ENCODE results near the gene CCND2. TPM values are rescaled to one million over a fixed set of nuclear protein-coding genes. Genes with fewer than 3 reads are reported as not detected.
A peak's percentile ranks its signal among the peaks of the same experiment; 100 is the strongest.

The CCND2 gene
- total and polyA plus RNA-seq, 2 experiments from 2014 or later, result 75.6 to 224 TPM

DNA sequence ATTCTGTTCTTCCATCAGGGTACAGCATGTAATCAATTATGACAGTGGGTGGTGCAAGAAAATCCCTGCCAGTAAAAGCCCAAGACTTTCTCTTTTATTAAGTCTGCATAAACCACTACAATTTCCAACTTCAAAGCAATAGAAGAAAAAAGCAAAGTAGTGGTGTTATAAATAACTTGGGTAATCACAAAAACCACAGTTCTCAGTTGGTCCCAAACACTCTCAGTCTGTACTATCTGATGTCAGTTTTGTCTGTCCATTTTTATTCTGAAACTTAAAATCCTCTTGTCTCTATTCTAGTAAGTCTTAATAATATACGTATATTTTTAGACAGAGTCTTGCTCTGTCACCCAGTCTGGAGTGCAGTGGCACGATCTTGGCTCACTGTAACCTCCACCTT is 38.7 kb downstream of the CCND2 start (continued):
- TF ChIP-seq, protein P1, sequence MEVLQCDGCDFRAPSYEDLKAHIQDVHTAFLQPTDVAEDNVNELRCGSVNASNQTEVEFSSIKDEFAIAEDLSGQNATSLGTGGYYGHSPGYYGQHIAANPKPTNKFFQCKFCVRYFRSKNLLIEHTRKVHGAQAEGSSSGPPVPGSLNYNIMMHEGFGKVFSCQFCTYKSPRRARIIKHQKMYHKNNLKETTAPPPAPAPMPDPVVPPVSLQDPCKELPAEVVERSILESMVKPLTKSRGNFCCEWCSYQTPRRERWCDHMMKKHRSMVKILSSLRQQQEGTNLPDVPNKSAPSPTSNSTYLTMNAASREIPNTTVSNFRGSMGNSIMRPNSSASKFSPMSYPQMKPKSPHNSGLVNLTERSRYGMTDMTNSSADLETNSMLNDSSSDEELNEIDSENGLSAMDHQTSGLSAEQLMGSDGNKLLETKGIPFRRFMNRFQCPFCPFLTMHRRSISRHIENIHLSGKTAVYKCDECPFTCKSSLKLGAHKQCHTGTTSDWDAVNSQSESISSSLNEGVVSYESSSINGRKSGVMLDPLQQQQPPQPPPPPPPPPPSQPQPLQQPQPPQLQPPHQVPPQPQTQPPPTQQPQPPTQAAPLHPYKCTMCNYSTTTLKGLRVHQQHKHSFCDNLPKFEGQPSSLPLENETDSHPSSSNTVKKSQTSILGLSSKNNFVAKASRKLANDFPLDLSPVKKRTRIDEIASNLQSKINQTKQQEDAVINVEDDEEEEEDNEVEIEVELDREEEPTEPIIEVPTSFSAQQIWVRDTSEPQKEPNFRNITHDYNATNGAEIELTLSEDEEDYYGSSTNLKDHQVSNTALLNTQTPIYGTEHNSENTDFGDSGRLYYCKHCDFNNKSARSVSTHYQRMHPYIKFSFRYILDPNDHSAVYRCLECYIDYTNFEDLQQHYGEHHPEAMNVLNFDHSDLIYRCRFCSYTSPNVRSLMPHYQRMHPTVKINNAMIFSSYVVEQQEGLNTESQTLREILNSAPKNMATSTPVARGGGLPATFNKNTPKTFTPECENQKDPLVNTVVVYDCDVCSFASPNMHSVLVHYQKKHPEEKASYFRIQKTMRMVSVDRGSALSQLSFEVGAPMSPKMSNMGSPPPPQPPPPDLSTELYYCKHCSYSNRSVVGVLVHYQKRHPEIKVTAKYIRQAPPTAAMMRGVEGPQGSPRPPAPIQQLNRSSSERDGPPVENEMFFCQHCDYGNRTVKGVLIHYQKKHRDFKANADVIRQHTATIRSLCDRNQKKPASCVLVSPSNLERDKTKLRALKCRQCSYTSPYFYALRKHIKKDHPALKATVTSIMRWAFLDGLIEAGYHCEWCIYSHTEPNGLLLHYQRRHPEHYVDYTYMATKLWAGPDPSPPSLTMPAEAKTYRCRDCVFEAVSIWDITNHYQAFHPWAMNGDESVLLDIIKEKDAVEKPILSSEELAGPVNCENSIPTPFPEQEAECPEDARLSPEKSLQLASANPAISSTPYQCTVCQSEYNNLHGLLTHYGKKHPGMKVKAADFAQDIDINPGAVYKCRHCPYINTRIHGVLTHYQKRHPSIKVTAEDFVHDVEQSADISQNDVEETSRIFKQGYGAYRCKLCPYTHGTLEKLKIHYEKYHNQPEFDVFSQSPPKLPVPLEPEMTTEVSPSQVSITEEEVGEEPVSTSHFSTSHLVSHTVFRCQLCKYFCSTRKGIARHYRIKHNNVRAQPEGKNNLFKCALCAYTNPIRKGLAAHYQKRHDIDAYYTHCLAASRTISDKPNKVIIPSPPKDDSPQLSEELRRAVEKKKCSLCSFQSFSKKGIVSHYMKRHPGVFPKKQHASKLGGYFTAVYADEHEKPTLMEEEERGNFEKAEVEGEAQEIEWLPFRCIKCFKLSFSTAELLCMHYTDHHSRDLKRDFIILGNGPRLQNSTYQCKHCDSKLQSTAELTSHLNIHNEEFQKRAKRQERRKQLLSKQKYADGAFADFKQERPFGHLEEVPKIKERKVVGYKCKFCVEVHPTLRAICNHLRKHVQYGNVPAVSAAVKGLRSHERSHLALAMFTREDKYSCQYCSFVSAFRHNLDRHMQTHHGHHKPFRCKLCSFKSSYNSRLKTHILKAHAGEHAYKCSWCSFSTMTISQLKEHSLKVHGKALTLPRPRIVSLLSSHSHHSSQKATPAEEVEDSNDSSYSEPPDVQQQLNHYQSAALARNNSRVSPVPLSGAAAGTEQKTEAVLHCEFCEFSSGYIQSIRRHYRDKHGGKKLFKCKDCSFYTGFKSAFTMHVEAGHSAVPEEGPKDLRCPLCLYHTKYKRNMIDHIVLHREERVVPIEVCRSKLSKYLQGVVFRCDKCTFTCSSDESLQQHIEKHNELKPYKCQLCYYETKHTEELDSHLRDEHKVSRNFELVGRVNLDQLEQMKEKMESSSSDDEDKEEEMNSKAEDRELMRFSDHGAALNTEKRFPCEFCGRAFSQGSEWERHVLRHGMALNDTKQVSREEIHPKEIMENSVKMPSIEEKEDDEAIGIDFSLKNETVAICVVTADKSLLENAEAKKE (CRISPR knock-in tag; IDR thresholded peaks at IDR 0.05), result no peak

DNA sequence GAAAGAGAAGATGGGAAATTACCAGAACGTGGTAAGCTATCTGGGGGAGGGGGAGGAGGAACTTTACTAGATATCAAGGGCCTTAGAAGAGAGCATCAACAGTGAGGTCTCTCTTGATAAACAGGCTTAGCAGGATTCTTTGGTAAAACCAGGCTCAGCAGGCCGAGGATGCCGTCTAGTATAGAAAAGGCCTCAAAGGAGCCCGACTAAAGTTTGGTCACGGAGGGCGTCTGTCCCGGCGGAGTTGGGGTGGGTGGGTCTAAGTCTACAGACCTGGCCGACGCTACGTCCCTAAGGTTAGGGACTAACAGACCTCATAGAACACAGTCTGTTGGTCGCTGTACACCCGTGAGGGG is 46.9 kb downstream of the CCND2 start:
- Mint-ChIP-seq H3K27me3 (ENCODE audit: insufficient read depth, low read depth, poor library complexity) (peaks cover 10% of the 10 kb centered on the region), H3K27ac (peak overlapping the region; percentile 96), H3K36me3 (ENCODE audit: low read depth) (peaks cover 8% of the 10 kb centered on the region), H3K4me3 (peak overlapping the region; percentile 90), H3K9me3 (no peaks in the 10 kb centered on the region; the same call in 2 of the 3 replicates), H3K4me1 (peaks cover 17% of the 10 kb centered on the region)
- H3K4me1 ChIP-seq (ENCODE audit: insufficient read depth), result peaks cover 4% of the 10 kb centered on the region
- peaks cover 9% of the 10 kb centered on the region; the same call in 1 of the 2 replicates for H3F3A ChIP-seq (replicated peaks; ENCODE audit: low read depth)
- no peaks in the 10 kb centered on the region for H3K36me3 ChIP-seq (ENCODE audit: insufficient read depth)
- ATAC-seq (peak; percentile 48), DNase-seq (ENCODE audit: low spot score) (peak; percentile 74)
- H3K27me3 ChIP-seq (ENCODE audit: insufficient read depth), result peaks cover 7% of the 10 kb centered on the region; the same call in 1 of the 2 replicates
- no peaks in the 10 kb centered on the region for H3K9me2 ChIP-seq (ENCODE audit: insufficient read depth)
- peak overlapping the region; percentile 99 for H3K4me3 ChIP-seq
- H3K27ac ChIP-seq (ENCODE audit: low read depth), result peak overlapping the region; percentile 98
- H3K4me2 ChIP-seq, result peak overlapping the region; percentile 98
- peak overlapping the region; percentile 92; the same call in 1 of the 2 replicates for H2AFZ ChIP-seq
- peaks cover 40% of the 10 kb centered on the region for H3K79me2 ChIP-seq (replicated peaks; ENCODE audit: insufficient read depth)
- H4K20me1 ChIP-seq (replicated peaks; ENCODE audit: insufficient read depth), result no peaks in the 10 kb centered on the region
- TF ChIP-seq ZNF331 (CRISPR knock-in tag; IDR thresholded peaks at IDR 0.05; ENCODE audit: low read depth) (no peak), JUNB (IDR thresholded peaks at IDR 0.05; ENCODE audit: unreplicated experiment) (no peak), ZNF114 (CRISPR knock-in tag; IDR thresholded peaks at IDR 0.05) (no peak), EZH2phosphoT487 (IDR thresholded peaks at IDR 0.05; ENCODE audit: unreplicated experiment) (no peak), EZH2 (IDR thresholded peaks at IDR 0.05; ENCODE audit: low read depth, unreplicated experiment) (no peak), NANOG (IDR thresholded peaks at IDR 0.05; ENCODE audit: borderline replicate concordance) (no peak), STAT1 (IDR thresholded peaks at IDR 0.05; ENCODE audit: unreplicated experiment) (no peak), CREB1 (CRISPR knock-in tag; IDR thresholded peaks at IDR 0.05; ENCODE audit: low read depth) (no peak), POLR2AphosphoS5 (IDR thresholded peaks at IDR 0.05; ENCODE audit: low read depth) (no peak)
- TF ChIP-seq, protein P2, sequence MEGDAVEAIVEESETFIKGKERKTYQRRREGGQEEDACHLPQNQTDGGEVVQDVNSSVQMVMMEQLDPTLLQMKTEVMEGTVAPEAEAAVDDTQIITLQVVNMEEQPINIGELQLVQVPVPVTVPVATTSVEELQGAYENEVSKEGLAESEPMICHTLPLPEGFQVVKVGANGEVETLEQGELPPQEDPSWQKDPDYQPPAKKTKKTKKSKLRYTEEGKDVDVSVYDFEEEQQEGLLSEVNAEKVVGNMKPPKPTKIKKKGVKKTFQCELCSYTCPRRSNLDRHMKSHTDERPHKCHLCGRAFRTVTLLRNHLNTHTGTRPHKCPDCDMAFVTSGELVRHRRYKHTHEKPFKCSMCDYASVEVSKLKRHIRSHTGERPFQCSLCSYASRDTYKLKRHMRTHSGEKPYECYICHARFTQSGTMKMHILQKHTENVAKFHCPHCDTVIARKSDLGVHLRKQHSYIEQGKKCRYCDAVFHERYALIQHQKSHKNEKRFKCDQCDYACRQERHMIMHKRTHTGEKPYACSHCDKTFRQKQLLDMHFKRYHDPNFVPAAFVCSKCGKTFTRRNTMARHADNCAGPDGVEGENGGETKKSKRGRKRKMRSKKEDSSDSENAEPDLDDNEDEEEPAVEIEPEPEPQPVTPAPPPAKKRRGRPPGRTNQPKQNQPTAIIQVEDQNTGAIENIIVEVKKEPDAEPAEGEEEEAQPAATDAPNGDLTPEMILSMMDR (conservative IDR thresholded peaks at IDR 0.05; ENCODE audit: low read depth in 2 of 2), result no peak
- TF ChIP-seq, protein P3, sequence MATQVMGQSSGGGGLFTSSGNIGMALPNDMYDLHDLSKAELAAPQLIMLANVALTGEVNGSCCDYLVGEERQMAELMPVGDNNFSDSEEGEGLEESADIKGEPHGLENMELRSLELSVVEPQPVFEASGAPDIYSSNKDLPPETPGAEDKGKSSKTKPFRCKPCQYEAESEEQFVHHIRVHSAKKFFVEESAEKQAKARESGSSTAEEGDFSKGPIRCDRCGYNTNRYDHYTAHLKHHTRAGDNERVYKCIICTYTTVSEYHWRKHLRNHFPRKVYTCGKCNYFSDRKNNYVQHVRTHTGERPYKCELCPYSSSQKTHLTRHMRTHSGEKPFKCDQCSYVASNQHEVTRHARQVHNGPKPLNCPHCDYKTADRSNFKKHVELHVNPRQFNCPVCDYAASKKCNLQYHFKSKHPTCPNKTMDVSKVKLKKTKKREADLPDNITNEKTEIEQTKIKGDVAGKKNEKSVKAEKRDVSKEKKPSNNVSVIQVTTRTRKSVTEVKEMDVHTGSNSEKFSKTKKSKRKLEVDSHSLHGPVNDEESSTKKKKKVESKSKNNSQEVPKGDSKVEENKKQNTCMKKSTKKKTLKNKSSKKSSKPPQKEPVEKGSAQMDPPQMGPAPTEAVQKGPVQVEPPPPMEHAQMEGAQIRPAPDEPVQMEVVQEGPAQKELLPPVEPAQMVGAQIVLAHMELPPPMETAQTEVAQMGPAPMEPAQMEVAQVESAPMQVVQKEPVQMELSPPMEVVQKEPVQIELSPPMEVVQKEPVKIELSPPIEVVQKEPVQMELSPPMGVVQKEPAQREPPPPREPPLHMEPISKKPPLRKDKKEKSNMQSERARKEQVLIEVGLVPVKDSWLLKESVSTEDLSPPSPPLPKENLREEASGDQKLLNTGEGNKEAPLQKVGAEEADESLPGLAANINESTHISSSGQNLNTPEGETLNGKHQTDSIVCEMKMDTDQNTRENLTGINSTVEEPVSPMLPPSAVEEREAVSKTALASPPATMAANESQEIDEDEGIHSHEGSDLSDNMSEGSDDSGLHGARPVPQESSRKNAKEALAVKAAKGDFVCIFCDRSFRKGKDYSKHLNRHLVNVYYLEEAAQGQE (IDR thresholded peaks at IDR 0.05; ENCODE audit: unreplicated experiment), result no peak
- TF ChIP-seq, protein P4, sequence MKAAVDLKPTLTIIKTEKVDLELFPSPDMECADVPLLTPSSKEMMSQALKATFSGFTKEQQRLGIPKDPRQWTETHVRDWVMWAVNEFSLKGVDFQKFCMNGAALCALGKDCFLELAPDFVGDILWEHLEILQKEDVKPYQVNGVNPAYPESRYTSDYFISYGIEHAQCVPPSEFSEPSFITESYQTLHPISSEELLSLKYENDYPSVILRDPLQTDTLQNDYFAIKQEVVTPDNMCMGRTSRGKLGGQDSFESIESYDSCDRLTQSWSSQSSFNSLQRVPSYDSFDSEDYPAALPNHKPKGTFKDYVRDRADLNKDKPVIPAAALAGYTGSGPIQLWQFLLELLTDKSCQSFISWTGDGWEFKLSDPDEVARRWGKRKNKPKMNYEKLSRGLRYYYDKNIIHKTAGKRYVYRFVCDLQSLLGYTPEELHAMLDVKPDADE (IDR thresholded peaks at IDR 0.05), result no peak
